Measurements from ENCODE around the gene ADAMTS1.

Gene ADAMTS1

GRCh38 chr21:26812173-26812572 lies 33.0 kb downstream of the ADAMTS1 start:
- DNase-seq = no peak

- DNase-seq = no peak
Measured at GRCh38 chr21:26811482-26811881, 33.7 kb downstream of the ADAMTS1 start.

- no peak for DNase-seq
Measured at GRCh38 chr21:26810676-26811415, 34.4 kb downstream of the ADAMTS1 start.

GRCh38 chr21:26810266-26810665 lies 34.9 kb downstream of the ADAMTS1 start:
- no peak for DNase-seq

GRCh38 chr21:26809745-26810144 lies 35.5 kb downstream of the ADAMTS1 start:
- no peak for DNase-seq

GRCh38 chr21:26806801-26807295 lies 38.4 kb downstream of the ADAMTS1 start:
- no peak for DNase-seq

GRCh38 chr21:26804895-26805609 lies 40.2 kb downstream of the ADAMTS1 start:
- no peak for DNase-seq

GRCh38 chr21:26801498-26801897 lies 43.7 kb downstream of the ADAMTS1 start:
- no peak for DNase-seq

- no peak for DNase-seq
Measured at GRCh38 chr21:26800970-26801431, 44.2 kb downstream of the ADAMTS1 start.

GRCh38 chr21:26800455-26800854 lies 44.8 kb downstream of the ADAMTS1 start:
- DNase-seq = no peak

- no peak for DNase-seq
Measured at GRCh38 chr21:26800001-26800400, 45.2 kb downstream of the ADAMTS1 start.

GRCh38 chr21:26798856-26799751 lies 46.1 kb downstream of the ADAMTS1 start:
- no peak for DNase-seq

- DNase-seq = no peak
Measured at GRCh38 chr21:26797878-26798456, 47.2 kb downstream of the ADAMTS1 start.

GRCh38 chr21:26795866-26796329 lies 49.3 kb downstream of the ADAMTS1 start:
- no peak for DNase-seq

GRCh38 chr21:26795412-26795805 lies 49.8 kb downstream of the ADAMTS1 start:
- DNase-seq = no peak

GRCh38 chr21:26794597-26795411 lies 50.4 kb downstream of the ADAMTS1 start:
- no peak for DNase-seq

GRCh38 chr21:26790296-26790695 lies 54.9 kb downstream of the ADAMTS1 start:
- no peak for DNase-seq

GRCh38 chr21:26788790-26789189 lies 56.4 kb downstream of the ADAMTS1 start:
- DNase-seq = no peak
